IMR-90 (cell line): ENCODE results near the gene MGA. TPM values are rescaled to one million over a fixed set of nuclear protein-coding genes. Genes with fewer than 3 reads are reported as not detected.

ENCODE experiments used
- ATAC-seq: fragments of 200-7000 bp; cut with Tn5 transposase; 2 replicates; pipeline ENCODE4 v1.9.1; 2020; ENCODE audit warnings: low read depth, mild to moderate bottlenecking, moderate library complexity
- BruUV-seq: library from RNA; stranded (reverse); fragments of 400-500 nt; replicated peaks from 2 replicates; lab custom pipeline; 2021; lab: Mats Ljungman, UMichigan
- CTCF ChIA-PET: fragments of 300-600 bp; formaldehyde crosslinking; extraction: SDS; loops from one replicate; lab custom pipeline; 2021; ENCODE audit warnings: antibody characterized with exemption; lab: Yijun Ruan, JAX
- POLR2A ChIA-PET: fragments of 300-600 bp; sonication (Branson Sonifier 250); formaldehyde crosslinking; loops from one replicate; lab custom pipeline; 2022; ENCODE audit warnings: antibody characterized with exemption; ENCODE audit not compliant: unreplicated experiment; lab: Charles Lee
- DNase-seq: peaks from one replicate; pipeline ENCODE4 v3.0.0; 2013
- H2AFZ ChIP-seq: replicated peaks from 2 replicates; pipeline ENCODE3; 2013; ENCODE audit warnings: low read length, mild to moderate bottlenecking; ENCODE audit not compliant: poor library complexity
- H2AK5ac ChIP-seq: 2 replicates; pipeline ENCODE4 v1.6.1; 2013; ENCODE audit warnings: low read depth, low read length, inconsistent platforms
- H2AK9ac ChIP-seq: replicated peaks from 2 replicates; pipeline ENCODE3; 2013; ENCODE audit warnings: mild to moderate bottlenecking, low read depth, low read length, moderate library complexity; ENCODE audit not compliant: poor library complexity
- H2BK120ac ChIP-seq: 2 replicates; pipeline ENCODE4 v1.6.1; 2013; ENCODE audit warnings: low read depth, low read length, inconsistent platforms
- H2BK15ac ChIP-seq: 3 replicates; pipeline ENCODE4 v1.6.1; 2013; ENCODE audit warnings: low read depth, low read length, inconsistent platforms
- H2BK20ac ChIP-seq: 2 replicates; pipeline ENCODE4 v1.6.1; 2013; ENCODE audit warnings: low read depth, mild to moderate bottlenecking, inconsistent platforms, low read length, moderate library complexity
- H2BK5ac ChIP-seq: 2 replicates; pipeline ENCODE4 v1.6.1; 2013; ENCODE audit warnings: mild to moderate bottlenecking, low read depth, low read length, inconsistent platforms; ENCODE audit not compliant: poor library complexity, severe bottlenecking
- H3K14ac ChIP-seq: replicated peaks from 2 replicates; pipeline ENCODE4 v1.6.1; 2013; ENCODE audit warnings: low read depth, low read length, inconsistent platforms
- H3K18ac ChIP-seq: 2 replicates; pipeline ENCODE4 v1.6.1; 2013; ENCODE audit warnings: low read depth, low read length, control low read depth
- H3K23ac ChIP-seq: 2 replicates; pipeline ENCODE4 v1.6.1; 2013; ENCODE audit warnings: low read depth, low read length, inconsistent platforms
- H3K27ac ChIP-seq: 2 replicates; pipeline ENCODE4 v1.5.1; 2013; ENCODE audit warnings: mild to moderate bottlenecking, control low read depth, low read length; ENCODE audit not compliant: insufficient read depth
- H3K27me3 ChIP-seq: 2 replicates; pipeline ENCODE4 v1.6.1; 2013; ENCODE audit warnings: low read length; ENCODE audit not compliant: control insufficient read depth, insufficient read depth
- H3K36me3 ChIP-seq: 2 replicates; pipeline ENCODE4 v1.6.1; 2013; ENCODE audit warnings: low read length, mixed read lengths; ENCODE audit not compliant: control insufficient read depth, insufficient read depth
- H3K4ac ChIP-seq: 2 replicates; pipeline ENCODE4 v1.6.1; 2013; ENCODE audit warnings: low read depth, low read length, inconsistent platforms
- H3K4me1 ChIP-seq: 2 replicates; pipeline ENCODE4 v1.6.1; 2013; ENCODE audit warnings: low read length, mixed read lengths; ENCODE audit not compliant: control insufficient read depth, insufficient read depth
- H3K4me2 ChIP-seq: 2 replicates; pipeline ENCODE4 v1.6.1; 2013; ENCODE audit warnings: low read depth, mild to moderate bottlenecking, control low read depth, low read length, moderate library complexity
- H3K4me3 ChIP-seq: 2 replicates; pipeline ENCODE4 v1.5.1; 2013; ENCODE audit warnings: low read depth, mild to moderate bottlenecking, control low read depth, low read length, moderate library complexity; ENCODE audit not compliant: insufficient read depth
- H3K56ac ChIP-seq: 2 replicates; pipeline ENCODE4 v1.6.1; 2013; ENCODE audit warnings: low read length, inconsistent platforms; ENCODE audit not compliant: insufficient read depth; ENCODE audit errors: extremely low read depth
- H3K79me1 ChIP-seq, 2 experiments: 2 replicates each; pipeline ENCODE4 v1.6.1; 2013; ENCODE audit warnings: low read length in 2 of 2, inconsistent platforms in 1 of 2, low read depth in 1 of 2
- H3K9ac ChIP-seq: 2 replicates; pipeline ENCODE4 v1.6.1; 2013; ENCODE audit warnings: low read depth, low read length, control low read depth
- H3K9me1 ChIP-seq: 2 replicates; pipeline ENCODE4 v1.6.1; 2013; ENCODE audit warnings: low read length, inconsistent platforms; ENCODE audit not compliant: insufficient read depth
- H3K9me3 ChIP-seq: 2 replicates; pipeline ENCODE4 v1.6.1; 2013; ENCODE audit warnings: low read length; ENCODE audit not compliant: control insufficient read depth, insufficient read depth
- H4K20me1 ChIP-seq: 2 replicates; pipeline ENCODE4 v1.6.1; 2013; ENCODE audit warnings: low read length, inconsistent platforms; ENCODE audit not compliant: insufficient read depth
- H4K5ac ChIP-seq: 2 replicates; pipeline ENCODE4 v1.6.1; 2013; ENCODE audit warnings: mild to moderate bottlenecking, low read depth, low read length, control low read depth
- H4K8ac ChIP-seq, 2 experiments: 2 replicates each; pipeline ENCODE4 v1.6.1; 2013; ENCODE audit warnings: low read depth in 2 of 2, low read length in 2 of 2, control low read depth in 1 of 2, inconsistent platforms in 1 of 2
- H4K91ac ChIP-seq: 2 replicates; pipeline ENCODE4 v1.6.1; 2013; ENCODE audit warnings: low read depth, low read length, inconsistent platforms; ENCODE audit not compliant: insufficient read depth
- CHD1 ChIP-seq: IDR thresholded peaks from 2 replicates; pipeline ENCODE4 v1.6.1; 2012; ENCODE audit warnings: low read depth, low read length, improper control_type of control experiment
- USF2 ChIP-seq: fragments of 150-350 bp; IDR thresholded peaks from 2 replicates; pipeline ENCODE4 v1.6.1; 2017; ENCODE audit warnings: mild to moderate bottlenecking, antibody characterized with exemption, low read length, low read depth
- WGBS, 2 experiments: methylation state at CpG; one replicate each; pipeline versions ENCODE4 v1.1.5 to v1.1.7; 2013; ENCODE audit warnings: missing lambda C conversion rate in 2 of 2; ENCODE audit not compliant: insufficient read length in 1 of 2; ENCODE audit errors: extremely low coverage in 2 of 2; 5-methylcytosine and 5-hydroxymethylcytosine counted together
- dilution Hi-C: fragments of 300-500 bp; cut with HindIII; formaldehyde crosslinking; loops from one replicate; pipeline ENCODE4 v1.14.3; 2018; ENCODE audit warnings: low sequenced_read_pairs; ENCODE audit not compliant: unreplicated experiment
- in situ Hi-C: fragments of 300-500 bp; cut with MboI; formaldehyde crosslinking; loops from 3 replicates; pipeline ENCODE4 v1.14.3; 2019; ENCODE audit warnings: low sequenced_read_pairs, inconsistent platforms, mixed read lengths
- intact Hi-C: fragments of 100-400 bp; cut with micrococcal nuclease; formaldehyde crosslinking; loops from 2 replicates; pipeline ENCODE4 v1.10.0; 2022
- polyA plus RNA-seq, 3 experiments: library from polyadenylated mRNA; depleted of rRNA; stranded (reverse); fragments of >200 nt; gene quantifications; 2 replicates each; pipeline ENCODE4 v1.2.3, GENCODE V29; 2012; ENCODE audit warnings: low replicate concordance in 1 of 3
- total RNA-seq: library from RNA; depleted of rRNA; stranded (reverse); fragments of >200 nt; gene quantifications from 2 replicates; pipeline ENCODE4 v1.2.3, GENCODE V29; 2012

The MGA gene
- total and polyA plus RNA-seq, 2 of the 4 experiments (the other 2 are of a cell fraction), result 3.2 to 38.0 TPM

GRCh38 chr15:41675337-41675736, 15.1 kb downstream of the MGA start:
- Histone ChIP-seq H3K56ac (no peak overlapping the region), H2AK9ac (no peak overlapping the region), H3K9ac (no peak overlapping the region), H3K4me1 (peaks cover 3% of the 10 kb centered on the region; the same call in 1 of the 2 replicates), H4K8ac (no peak overlapping the region), H2BK20ac (no peak overlapping the region), H2BK5ac (no peak overlapping the region), H4K20me1 (peaks cover 31% of the 10 kb centered on the region), H3K9me1 (no peaks in the 10 kb centered on the region), H3K4ac (no peak overlapping the region), H4K5ac (no peak overlapping the region), H3K27ac (no peak overlapping the region), H3K79me1 (peaks cover 25 to 56% of the 10 kb centered on the region in 2 experiments), H3K14ac (no peak overlapping the region), H3K9me3 (peaks cover 2% of the 10 kb centered on the region; the same call in 1 of the 2 replicates), H2AFZ (no peak overlapping the region), H2BK120ac (no peak overlapping the region), H2BK15ac (no peak overlapping the region), H3K23ac (no peak overlapping the region), H3K36me3 (peaks cover 3% of the 10 kb centered on the region; the same call in 1 of the 2 replicates), H3K4me2 (no peak overlapping the region), H3K18ac (no peak overlapping the region), H4K91ac (no peak overlapping the region), H3K4me3 (no peak overlapping the region), H2AK5ac (no peak overlapping the region), H3K27me3 (no peaks in the 10 kb centered on the region)
- no CpG with 5 or more reads among the region's 4 CpGs for WGBS, 2 experiments
- no peak for TF ChIP-seq CHD1
- no peak for TF ChIP-seq USF2
- ChIA-PET CTCF (no interaction called here), POLR2A (interaction anchor here (0.7 kb wide), 1 partner anchor 15 kb away, joined by 5 read pairs; the partner anchor contains the start of gene MGA)
- intact Hi-C loops (no loop called here), dilution Hi-C loops (no loop called here), in situ Hi-C loops (no loop called here)
- BruUV-seq, result no TSS peak
- ATAC-seq, result no peak
- no peak for DNase-seq
